ENCODE results near the gene ZNF175.

DNA sequence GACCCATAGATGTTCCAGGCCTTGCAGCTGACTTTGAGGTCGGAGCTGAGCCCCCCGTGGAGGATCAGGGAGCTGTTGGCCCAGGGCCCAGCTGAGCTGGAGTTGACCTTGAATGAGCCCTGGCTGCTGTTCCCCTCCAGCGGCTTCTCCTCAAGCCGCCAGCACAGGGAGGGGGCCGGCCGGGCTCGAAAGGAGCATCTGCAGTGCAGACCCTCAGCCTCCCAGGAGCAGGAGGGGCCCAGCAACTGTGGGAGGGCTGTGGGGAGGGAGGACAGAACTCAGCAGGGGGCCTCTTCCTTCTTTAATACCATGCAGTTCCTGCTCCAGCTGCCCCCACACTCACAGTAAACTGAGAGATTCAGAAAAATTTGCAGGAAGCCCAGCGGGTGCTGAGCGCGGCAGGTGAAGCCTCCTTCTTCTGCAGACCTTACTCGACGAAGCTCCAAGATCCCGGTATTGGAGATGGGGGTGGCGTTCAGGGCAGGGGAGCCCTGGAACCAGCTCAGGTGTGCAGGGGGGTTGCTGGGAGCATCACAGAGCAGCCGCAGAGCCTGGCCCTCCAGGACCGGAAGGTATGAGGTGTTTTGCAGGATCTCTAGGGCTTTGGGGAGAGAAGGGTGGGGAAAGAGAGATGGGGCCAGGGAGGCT lies 56.5 kb downstream of the ZNF175 start:
- TF ChIP-seq CTCF (conservative IDR thresholded peaks at IDR 0.05; ENCODE audit: low read length) = no peak
- TF ChIP-seq EZH2phosphoT487 (IDR thresholded peaks at IDR 0.05; ENCODE audit: borderline replicate concordance) = no peak

All from Loucy (cell line).